K562 (cell line): Measurements from ENCODE around the gene SAP30BP.

Source experiments
- SRF ChIP-seq, 2 experiments: fragments of 250-450, 450-650 bp in 1 of 2; sonication (Bioruptor Pico) in 1 of 2; sonication (generic) in 1 of 2; formaldehyde crosslinking; IDR thresholded peaks; 2 replicates each; pipeline versions ENCODE4 v1.5.0 to v1.5.1; 2020 to 2022; ENCODE audit warnings: mild to moderate bottlenecking in 1 of 2, missing genetic modification reagents in 1 of 2
- U2AF1 ChIP-seq: fragments of 200-400 bp; formaldehyde crosslinking; optimal IDR thresholded peaks from 2 replicates; pipeline ENCODE3; 2017; ENCODE audit warnings: mild to moderate bottlenecking, low read depth, low read length, moderate library complexity
- TF ChIP-seq, protein P1 (sequence below), 3 experiments: IDR thresholded peaks in 2 of 3; conservative IDR thresholded peaks in 1 of 3; 2 replicates each; pipeline ENCODE4 v1.5.1; 2011 to 2012; ENCODE audit warnings: low read length in 3 of 3, mild to moderate bottlenecking in 3 of 3, control low read depth in 2 of 3, improper control_type of control experiment in 1 of 3, inconsistent platforms in 1 of 3, low read depth in 1 of 3, mixed read lengths in 1 of 3, moderate library complexity in 1 of 3; ENCODE audit not compliant: insufficient read depth in 2 of 3

DNA sequence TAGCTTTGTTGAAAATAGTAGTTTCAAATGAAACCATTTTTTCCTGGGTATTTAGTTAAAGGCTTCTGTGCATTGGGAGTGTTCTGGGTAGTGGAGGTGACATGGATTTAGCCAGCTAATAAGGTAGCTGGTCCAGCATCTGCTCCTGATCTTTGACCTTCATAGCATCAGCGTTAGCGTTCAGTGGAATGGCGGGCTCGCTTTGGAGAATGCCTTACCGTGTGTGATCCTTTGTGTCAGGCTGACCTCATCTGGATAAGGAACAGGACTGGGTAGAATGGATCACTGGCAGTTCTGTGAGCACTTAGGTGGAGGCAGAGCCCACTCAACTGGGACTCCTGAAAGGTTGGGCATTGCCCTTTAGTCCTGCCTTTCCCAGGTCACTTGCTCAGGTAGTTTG is 3.7 kb downstream of the SAP30BP start:
- TF ChIP-seq, protein P1, sequence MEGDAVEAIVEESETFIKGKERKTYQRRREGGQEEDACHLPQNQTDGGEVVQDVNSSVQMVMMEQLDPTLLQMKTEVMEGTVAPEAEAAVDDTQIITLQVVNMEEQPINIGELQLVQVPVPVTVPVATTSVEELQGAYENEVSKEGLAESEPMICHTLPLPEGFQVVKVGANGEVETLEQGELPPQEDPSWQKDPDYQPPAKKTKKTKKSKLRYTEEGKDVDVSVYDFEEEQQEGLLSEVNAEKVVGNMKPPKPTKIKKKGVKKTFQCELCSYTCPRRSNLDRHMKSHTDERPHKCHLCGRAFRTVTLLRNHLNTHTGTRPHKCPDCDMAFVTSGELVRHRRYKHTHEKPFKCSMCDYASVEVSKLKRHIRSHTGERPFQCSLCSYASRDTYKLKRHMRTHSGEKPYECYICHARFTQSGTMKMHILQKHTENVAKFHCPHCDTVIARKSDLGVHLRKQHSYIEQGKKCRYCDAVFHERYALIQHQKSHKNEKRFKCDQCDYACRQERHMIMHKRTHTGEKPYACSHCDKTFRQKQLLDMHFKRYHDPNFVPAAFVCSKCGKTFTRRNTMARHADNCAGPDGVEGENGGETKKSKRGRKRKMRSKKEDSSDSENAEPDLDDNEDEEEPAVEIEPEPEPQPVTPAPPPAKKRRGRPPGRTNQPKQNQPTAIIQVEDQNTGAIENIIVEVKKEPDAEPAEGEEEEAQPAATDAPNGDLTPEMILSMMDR (IDR thresholded peaks at IDR 0.05 in 2 of 3, conservative IDR thresholded peaks at IDR 0.05 in 1 of 3; ENCODE audit: insufficient read depth in 2 of 3, low read depth in 1 of 3, low read length in 3 of 3): no peak
- TF ChIP-seq U2AF1 (no peak), SRF (CRISPR knock-in tag; IDR thresholded peaks at IDR 0.05) (no peak)
